ENCODE data around the gene CDH13. TPM values are rescaled to one million over a fixed set of nuclear protein-coding genes. Genes with fewer than 3 reads are reported as not detected.

The CDH13 gene
- total and polyA plus RNA-seq, 2 experiments from 2014 or later, result 1.6 to 4.4 TPM

DNA sequence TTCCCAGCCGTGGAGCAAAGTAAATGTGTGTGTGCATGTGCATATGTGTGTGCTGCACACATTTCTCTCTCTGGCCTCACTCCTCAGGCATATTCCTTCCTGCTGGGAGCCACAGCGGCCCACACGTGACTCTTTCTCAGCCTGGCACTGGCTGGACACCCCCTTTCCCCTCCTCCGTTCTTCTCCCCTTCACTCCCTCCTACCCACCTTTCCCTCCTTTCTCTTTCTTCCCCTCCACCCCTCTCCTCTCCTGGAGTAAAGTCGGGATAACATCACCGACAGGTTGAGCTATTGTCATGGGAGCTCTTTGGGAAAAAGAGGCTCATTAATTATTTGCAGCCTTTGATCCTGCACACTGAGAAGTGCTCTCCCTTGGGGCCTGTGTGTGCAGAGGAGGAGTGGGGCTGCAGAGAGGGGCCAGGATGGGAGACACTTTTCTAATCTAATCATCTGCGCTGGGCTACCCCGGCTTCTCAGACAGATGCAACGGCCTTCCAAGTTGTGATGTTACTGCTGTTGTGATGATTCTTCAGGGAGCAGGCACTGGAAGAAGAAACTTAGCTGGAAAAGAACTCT, 1054.7 kb downstream of the CDH13 start:
- H3F3A ChIP-seq (replicated peaks; ENCODE audit: low read depth), result no peaks in the 10 kb centered on the region
- no peak overlapping the region for H3K4me3 ChIP-seq
- Mint-ChIP-seq H3K27ac (no peak overlapping the region), H3K4me1 (peaks cover 19% of the 10 kb centered on the region), H3K4me3 (no peak overlapping the region), H3K27me3 (ENCODE audit: insufficient read depth, low read depth, poor library complexity) (peaks cover 9% of the 10 kb centered on the region), H3K9me3 (no peaks in the 10 kb centered on the region), H3K36me3 (ENCODE audit: low read depth) (no peaks in the 10 kb centered on the region)
- 0 out of 2 replicates have a peak, but pooled peaks cover 4% of the 10 kb centered on the region for H3K9me2 ChIP-seq (ENCODE audit: insufficient read depth)
- H3K27ac ChIP-seq (ENCODE audit: low read depth), result no peak overlapping the region
- DNase-seq (ENCODE audit: low spot score) (no peak), ATAC-seq (peak; percentile 40)
- H3K36me3 ChIP-seq (ENCODE audit: insufficient read depth), result no peaks in the 10 kb centered on the region
- TF ChIP-seq EZH2phosphoT487 (IDR thresholded peaks at IDR 0.05; ENCODE audit: unreplicated experiment) (no peak), STAT1 (IDR thresholded peaks at IDR 0.05; ENCODE audit: unreplicated experiment) (no peak), ZNF331 (CRISPR knock-in tag; IDR thresholded peaks at IDR 0.05; ENCODE audit: low read depth) (no peak), JUNB (IDR thresholded peaks at IDR 0.05; ENCODE audit: unreplicated experiment) (no peak), CTCF (conservative IDR thresholded peaks at IDR 0.05; ENCODE audit: low read depth in 2 of 2) (no peak), REST (IDR thresholded peaks at IDR 0.05; ENCODE audit: unreplicated experiment) (no peak), CREB1 (CRISPR knock-in tag; IDR thresholded peaks at IDR 0.05; ENCODE audit: low read depth) (no peak), NANOG (IDR thresholded peaks at IDR 0.05; ENCODE audit: borderline replicate concordance) (no peak), ZNF114 (CRISPR knock-in tag; IDR thresholded peaks at IDR 0.05) (no peak), EZH2 (IDR thresholded peaks at IDR 0.05; ENCODE audit: low read depth, unreplicated experiment) (no peak), POLR2AphosphoS5 (IDR thresholded peaks at IDR 0.05; ENCODE audit: low read depth) (no peak)
- TF ChIP-seq, protein P1, sequence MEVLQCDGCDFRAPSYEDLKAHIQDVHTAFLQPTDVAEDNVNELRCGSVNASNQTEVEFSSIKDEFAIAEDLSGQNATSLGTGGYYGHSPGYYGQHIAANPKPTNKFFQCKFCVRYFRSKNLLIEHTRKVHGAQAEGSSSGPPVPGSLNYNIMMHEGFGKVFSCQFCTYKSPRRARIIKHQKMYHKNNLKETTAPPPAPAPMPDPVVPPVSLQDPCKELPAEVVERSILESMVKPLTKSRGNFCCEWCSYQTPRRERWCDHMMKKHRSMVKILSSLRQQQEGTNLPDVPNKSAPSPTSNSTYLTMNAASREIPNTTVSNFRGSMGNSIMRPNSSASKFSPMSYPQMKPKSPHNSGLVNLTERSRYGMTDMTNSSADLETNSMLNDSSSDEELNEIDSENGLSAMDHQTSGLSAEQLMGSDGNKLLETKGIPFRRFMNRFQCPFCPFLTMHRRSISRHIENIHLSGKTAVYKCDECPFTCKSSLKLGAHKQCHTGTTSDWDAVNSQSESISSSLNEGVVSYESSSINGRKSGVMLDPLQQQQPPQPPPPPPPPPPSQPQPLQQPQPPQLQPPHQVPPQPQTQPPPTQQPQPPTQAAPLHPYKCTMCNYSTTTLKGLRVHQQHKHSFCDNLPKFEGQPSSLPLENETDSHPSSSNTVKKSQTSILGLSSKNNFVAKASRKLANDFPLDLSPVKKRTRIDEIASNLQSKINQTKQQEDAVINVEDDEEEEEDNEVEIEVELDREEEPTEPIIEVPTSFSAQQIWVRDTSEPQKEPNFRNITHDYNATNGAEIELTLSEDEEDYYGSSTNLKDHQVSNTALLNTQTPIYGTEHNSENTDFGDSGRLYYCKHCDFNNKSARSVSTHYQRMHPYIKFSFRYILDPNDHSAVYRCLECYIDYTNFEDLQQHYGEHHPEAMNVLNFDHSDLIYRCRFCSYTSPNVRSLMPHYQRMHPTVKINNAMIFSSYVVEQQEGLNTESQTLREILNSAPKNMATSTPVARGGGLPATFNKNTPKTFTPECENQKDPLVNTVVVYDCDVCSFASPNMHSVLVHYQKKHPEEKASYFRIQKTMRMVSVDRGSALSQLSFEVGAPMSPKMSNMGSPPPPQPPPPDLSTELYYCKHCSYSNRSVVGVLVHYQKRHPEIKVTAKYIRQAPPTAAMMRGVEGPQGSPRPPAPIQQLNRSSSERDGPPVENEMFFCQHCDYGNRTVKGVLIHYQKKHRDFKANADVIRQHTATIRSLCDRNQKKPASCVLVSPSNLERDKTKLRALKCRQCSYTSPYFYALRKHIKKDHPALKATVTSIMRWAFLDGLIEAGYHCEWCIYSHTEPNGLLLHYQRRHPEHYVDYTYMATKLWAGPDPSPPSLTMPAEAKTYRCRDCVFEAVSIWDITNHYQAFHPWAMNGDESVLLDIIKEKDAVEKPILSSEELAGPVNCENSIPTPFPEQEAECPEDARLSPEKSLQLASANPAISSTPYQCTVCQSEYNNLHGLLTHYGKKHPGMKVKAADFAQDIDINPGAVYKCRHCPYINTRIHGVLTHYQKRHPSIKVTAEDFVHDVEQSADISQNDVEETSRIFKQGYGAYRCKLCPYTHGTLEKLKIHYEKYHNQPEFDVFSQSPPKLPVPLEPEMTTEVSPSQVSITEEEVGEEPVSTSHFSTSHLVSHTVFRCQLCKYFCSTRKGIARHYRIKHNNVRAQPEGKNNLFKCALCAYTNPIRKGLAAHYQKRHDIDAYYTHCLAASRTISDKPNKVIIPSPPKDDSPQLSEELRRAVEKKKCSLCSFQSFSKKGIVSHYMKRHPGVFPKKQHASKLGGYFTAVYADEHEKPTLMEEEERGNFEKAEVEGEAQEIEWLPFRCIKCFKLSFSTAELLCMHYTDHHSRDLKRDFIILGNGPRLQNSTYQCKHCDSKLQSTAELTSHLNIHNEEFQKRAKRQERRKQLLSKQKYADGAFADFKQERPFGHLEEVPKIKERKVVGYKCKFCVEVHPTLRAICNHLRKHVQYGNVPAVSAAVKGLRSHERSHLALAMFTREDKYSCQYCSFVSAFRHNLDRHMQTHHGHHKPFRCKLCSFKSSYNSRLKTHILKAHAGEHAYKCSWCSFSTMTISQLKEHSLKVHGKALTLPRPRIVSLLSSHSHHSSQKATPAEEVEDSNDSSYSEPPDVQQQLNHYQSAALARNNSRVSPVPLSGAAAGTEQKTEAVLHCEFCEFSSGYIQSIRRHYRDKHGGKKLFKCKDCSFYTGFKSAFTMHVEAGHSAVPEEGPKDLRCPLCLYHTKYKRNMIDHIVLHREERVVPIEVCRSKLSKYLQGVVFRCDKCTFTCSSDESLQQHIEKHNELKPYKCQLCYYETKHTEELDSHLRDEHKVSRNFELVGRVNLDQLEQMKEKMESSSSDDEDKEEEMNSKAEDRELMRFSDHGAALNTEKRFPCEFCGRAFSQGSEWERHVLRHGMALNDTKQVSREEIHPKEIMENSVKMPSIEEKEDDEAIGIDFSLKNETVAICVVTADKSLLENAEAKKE (CRISPR knock-in tag; IDR thresholded peaks at IDR 0.05), result no peak
- TF ChIP-seq, protein P2, sequence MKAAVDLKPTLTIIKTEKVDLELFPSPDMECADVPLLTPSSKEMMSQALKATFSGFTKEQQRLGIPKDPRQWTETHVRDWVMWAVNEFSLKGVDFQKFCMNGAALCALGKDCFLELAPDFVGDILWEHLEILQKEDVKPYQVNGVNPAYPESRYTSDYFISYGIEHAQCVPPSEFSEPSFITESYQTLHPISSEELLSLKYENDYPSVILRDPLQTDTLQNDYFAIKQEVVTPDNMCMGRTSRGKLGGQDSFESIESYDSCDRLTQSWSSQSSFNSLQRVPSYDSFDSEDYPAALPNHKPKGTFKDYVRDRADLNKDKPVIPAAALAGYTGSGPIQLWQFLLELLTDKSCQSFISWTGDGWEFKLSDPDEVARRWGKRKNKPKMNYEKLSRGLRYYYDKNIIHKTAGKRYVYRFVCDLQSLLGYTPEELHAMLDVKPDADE (IDR thresholded peaks at IDR 0.05), result no peak
- H3K27me3 ChIP-seq (ENCODE audit: insufficient read depth), result no peaks in the 10 kb centered on the region
- no peaks in the 10 kb centered on the region for H3K79me2 ChIP-seq (replicated peaks; ENCODE audit: insufficient read depth)
- H3K4me1 ChIP-seq (ENCODE audit: insufficient read depth), result peaks cover 8% of the 10 kb centered on the region
- H4K20me1 ChIP-seq (replicated peaks; ENCODE audit: insufficient read depth), result no peaks in the 10 kb centered on the region
- no peak overlapping the region for H3K4me2 ChIP-seq
- H2AFZ ChIP-seq, result no peak overlapping the region

Measured in GM23338 (cell line).